ENCODE data around the gene PYGB.

The PYGB gene

GRCh38 chr20:25341716-25342680 is 94.1 kb downstream of the PYGB start:
- H3K4me3 Mint-ChIP-seq: no peak overlapping the region
- no peak overlapping the region for H3K27ac Mint-ChIP-seq
- H3K9me3 Mint-ChIP-seq: no peaks in the 10 kb centered on the region
- peaks cover 37% of the 10 kb centered on the region for H3K4me1 Mint-ChIP-seq
- no peaks in the 10 kb centered on the region for H3K27me3 Mint-ChIP-seq
- DNase-seq: no peak
- no peak for ATAC-seq

DNA sequence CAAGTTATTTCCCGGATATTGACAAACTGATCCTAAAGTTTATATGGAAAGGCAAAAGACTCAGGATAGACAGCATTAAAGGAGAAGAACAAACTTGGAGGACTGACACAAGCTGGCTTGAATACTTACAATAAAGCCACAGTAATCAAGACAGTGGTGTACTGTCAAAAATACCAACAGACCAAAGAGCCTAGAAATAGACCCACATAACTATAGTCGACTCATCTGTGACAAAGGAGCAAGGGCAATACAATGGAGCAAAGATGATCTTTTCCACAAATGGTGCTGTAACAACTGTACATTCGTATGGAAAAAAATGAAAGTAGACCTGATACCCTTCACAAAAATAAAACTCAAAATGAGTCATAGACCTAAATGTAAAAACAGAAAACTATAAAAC is 96.7 kb downstream of the PYGB start:
- Mint-ChIP-seq H3K27ac (no peak overlapping the region), H3K4me3 (no peak overlapping the region), H3K27me3 (no peaks in the 10 kb centered on the region), H3K4me1 (peaks cover 33% of the 10 kb centered on the region), H3K9me3 (no peaks in the 10 kb centered on the region)
- ATAC-seq (no peak), DNase-seq (no peak)

DNA sequence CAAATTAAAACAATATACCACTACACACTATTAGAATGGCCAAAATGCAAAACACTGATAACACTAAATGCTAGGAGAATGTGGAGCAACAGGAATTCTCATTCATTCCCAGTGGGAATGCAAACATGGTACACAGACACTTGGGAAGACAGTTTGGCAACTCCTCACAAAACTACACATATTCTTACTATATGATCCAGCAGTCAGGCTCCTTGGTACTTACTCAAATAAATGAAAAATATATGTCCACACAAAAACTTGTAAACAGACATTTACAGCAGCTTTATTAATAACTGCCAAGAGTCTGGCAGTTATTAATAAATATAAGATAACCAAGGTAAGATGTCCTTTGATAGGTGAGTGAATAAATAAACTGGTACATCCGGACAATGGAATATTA is 97.8 kb downstream of the PYGB start:
- H3K27me3 Mint-ChIP-seq: no peaks in the 10 kb centered on the region
- peaks cover 0 to 7% of the 10 kb centered on the region in 2 donors for H3K9me3 Mint-ChIP-seq
- H3K4me3 Mint-ChIP-seq: no peak overlapping the region
- H3K4me1 Mint-ChIP-seq: peaks cover 33% of the 10 kb centered on the region
- ATAC-seq (no peak), DNase-seq (no peak)
- H3K27ac Mint-ChIP-seq: no peak overlapping the region

DNA sequence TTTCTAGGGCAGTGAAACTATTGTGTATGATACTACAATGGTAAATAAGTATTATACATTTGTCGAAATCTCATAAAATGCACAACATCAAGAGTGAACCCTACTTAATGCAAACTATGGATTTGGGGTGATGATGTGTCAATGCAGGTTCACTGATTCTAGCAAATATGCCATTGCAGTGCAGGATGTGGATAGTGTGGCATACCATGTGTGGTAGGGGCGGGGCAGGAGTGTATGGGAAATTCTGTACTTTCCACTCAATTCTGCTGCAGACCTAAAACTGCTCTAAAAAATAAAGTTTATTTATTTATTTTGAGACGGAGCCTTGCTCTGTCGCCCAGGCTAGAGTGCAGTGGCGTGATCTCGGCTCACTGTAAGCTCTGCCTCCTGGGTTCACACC is 98.5 kb downstream of the PYGB start:
- Mint-ChIP-seq H3K27me3 (no peaks in the 10 kb centered on the region), H3K4me1 (peaks cover 32% of the 10 kb centered on the region), H3K9me3 (peaks cover 0 to 7% of the 10 kb centered on the region in 2 donors), H3K4me3 (no peak overlapping the region), H3K27ac (no peak overlapping the region)
- peak; percentile 75 for ATAC-seq
- DNase-seq: peak in 1 of 2 donors; percentile 18

Measured in stimulated activated naive CD8-positive, alpha-beta T cell treated with anti-CD3 and anti-CD28 coated beads, Interleukin-15, amount 100 ng/mL, for 72 hours (primary cell).